H9 (cell line): ENCODE measurements around the gene SERPINB3. TPM values are rescaled to one million over a fixed set of nuclear protein-coding genes. Genes with fewer than 3 reads are reported as not detected.
A peak's percentile ranks its signal among the peaks of the same experiment; 100 is the strongest.

Experiments used
- DNase-seq: peaks from one replicate; pipeline ENCODE4 v3.0.0-alpha.2; 2017
- H2AFZ ChIP-seq: one replicate; pipeline ENCODE4 v1.6.1; 2013; ENCODE audit warnings: mild to moderate bottlenecking, low read length, control low read depth, moderate library complexity
- H2AK5ac ChIP-seq: 2 replicates; pipeline ENCODE4 v1.6.1; 2013; ENCODE audit warnings: low read length, control low read depth, mixed read lengths; ENCODE audit not compliant: insufficient read length
- H2BK120ac ChIP-seq: one replicate; pipeline ENCODE4 v1.6.1; 2013; ENCODE audit warnings: low read depth, mild to moderate bottlenecking, low read length, control low read depth, inconsistent platforms; ENCODE audit not compliant: poor library complexity, severe bottlenecking
- H2BK12ac ChIP-seq: 2 replicates; pipeline ENCODE4 v1.6.1; 2013; ENCODE audit warnings: low read length, control low read depth, mixed read lengths, low read depth; ENCODE audit not compliant: insufficient read length
- H2BK15ac ChIP-seq: 2 replicates; pipeline ENCODE4 v1.6.1; 2013; ENCODE audit warnings: low read depth, low read length, control low read depth
- H2BK20ac ChIP-seq: one replicate; pipeline ENCODE4 v1.6.1; 2013; ENCODE audit warnings: low read depth, mild to moderate bottlenecking, low read length, control low read depth, inconsistent platforms; ENCODE audit not compliant: poor library complexity, severe bottlenecking
- H2BK5ac ChIP-seq: 2 replicates; pipeline ENCODE4 v1.6.1; 2013; ENCODE audit warnings: low read length, control low read depth, mixed read lengths; ENCODE audit not compliant: insufficient read length
- H3K14ac ChIP-seq: 2 replicates; pipeline ENCODE4 v1.6.1; 2013; ENCODE audit warnings: low read length, control low read depth; ENCODE audit not compliant: insufficient read depth
- H3K18ac ChIP-seq: 2 replicates; pipeline ENCODE4 v1.6.1; 2013; ENCODE audit warnings: low read depth, mild to moderate bottlenecking, mixed read lengths, low read length, control low read depth; ENCODE audit not compliant: insufficient read length
- H3K23ac ChIP-seq: 2 replicates; pipeline ENCODE4 v1.6.1; 2013; ENCODE audit warnings: low read length, control low read depth, mixed read lengths, low read depth; ENCODE audit not compliant: insufficient read length
- H3K23me2 ChIP-seq: 2 replicates; pipeline ENCODE4 v1.6.1; 2013; ENCODE audit warnings: low read depth, mild to moderate bottlenecking, mixed read lengths, low read length, control low read depth; ENCODE audit not compliant: insufficient read length, poor library complexity, severe bottlenecking
- H3K27ac ChIP-seq: 2 replicates; pipeline ENCODE4 v1.5.1; 2013; ENCODE audit warnings: low read length, control low read depth, mixed read lengths, low read depth; ENCODE audit not compliant: insufficient read length
- H3K27me3 ChIP-seq: 2 replicates; pipeline ENCODE4 v1.6.1; 2013; ENCODE audit warnings: low read length, control low read depth, inconsistent platforms; ENCODE audit not compliant: insufficient read depth
- H3K4ac ChIP-seq: 2 replicates; pipeline ENCODE4 v1.6.1; 2013; ENCODE audit warnings: low read depth, mild to moderate bottlenecking, control low read depth, inconsistent platforms, low read length, moderate library complexity
- H3K4me1 ChIP-seq: 2 replicates; pipeline ENCODE4 v1.6.1; 2013; ENCODE audit warnings: low read length, control low read depth, inconsistent platforms; ENCODE audit not compliant: insufficient read depth
- H3K4me2 ChIP-seq: 2 replicates; pipeline ENCODE4 v1.6.1; 2013; ENCODE audit warnings: low read length, control low read depth, mixed read lengths; ENCODE audit not compliant: insufficient read length, insufficient read depth
- H3K56ac ChIP-seq: 2 replicates; pipeline ENCODE4 v1.6.1; 2013; ENCODE audit warnings: low read depth, mild to moderate bottlenecking, mixed read lengths, low read length, control low read depth; ENCODE audit not compliant: insufficient read length
- H3K79me1 ChIP-seq: 2 replicates; pipeline ENCODE4 v1.6.1; 2013; ENCODE audit warnings: low read depth, mild to moderate bottlenecking, moderate library complexity, low read length, control low read depth, inconsistent platforms; ENCODE audit not compliant: insufficient read depth, poor library complexity, severe bottlenecking
- H3K79me2 ChIP-seq: 2 replicates; pipeline ENCODE4 v1.6.1; 2013; ENCODE audit warnings: low read length, control low read depth, inconsistent platforms; ENCODE audit not compliant: insufficient read depth
- H3K9ac ChIP-seq: 2 replicates; pipeline ENCODE4 v1.6.1; 2013; ENCODE audit warnings: low read length, control low read depth, mixed read lengths; ENCODE audit not compliant: insufficient read length; ENCODE audit errors: extremely low read depth
- H3K9me3 ChIP-seq: one replicate; pipeline ENCODE4 v1.6.1; 2013; ENCODE audit warnings: low read depth, low read length, inconsistent platforms; ENCODE audit not compliant: control insufficient read depth
- H3T11ph ChIP-seq: one replicate; pipeline ENCODE4 v1.6.1; 2013; ENCODE audit warnings: mild to moderate bottlenecking, low read length, control low read depth, inconsistent platforms
- H4K20me1 ChIP-seq: one replicate; pipeline ENCODE4 v1.6.1; 2013; ENCODE audit not compliant: control insufficient read depth, insufficient read length, insufficient read depth
- H4K5ac ChIP-seq: 2 replicates; pipeline ENCODE4 v1.6.1; 2013; ENCODE audit warnings: low read depth, mild to moderate bottlenecking, mixed read lengths, low read length, control low read depth; ENCODE audit not compliant: insufficient read length
- H4K8ac ChIP-seq: replicated peaks from 2 replicates; pipeline ENCODE4 v1.6.1; 2013; ENCODE audit warnings: low read length, control low read depth, mixed read lengths, low read depth; ENCODE audit not compliant: insufficient read length
- H4K91ac ChIP-seq: 2 replicates; pipeline ENCODE4 v1.6.1; 2013; ENCODE audit warnings: low read depth, mild to moderate bottlenecking, moderate library complexity, mixed read lengths, low read length, control low read depth; ENCODE audit not compliant: insufficient read length
- H3K27ac Mint-ChIP-seq, 3 experiments: 2 replicates in 2 of 3; 3 replicates in 1 of 3; pipeline ENCODE4 v1.8.0; 2020 to 2021; ENCODE audit warnings: mixed read lengths in 3 of 3, mild to moderate bottlenecking in 1 of 3, moderate library complexity in 1 of 3
- H3K27me3 Mint-ChIP-seq: 2 replicates; pipeline ENCODE4 v1.8.0; 2021; ENCODE audit warnings: low read depth, mild to moderate bottlenecking, moderate library complexity, mixed read lengths
- H3K36me3 Mint-ChIP-seq, 3 experiments: 2 replicates in 2 of 3; 3 replicates in 1 of 3; pipeline ENCODE4 v1.8.0; 2020 to 2021; ENCODE audit warnings: low read depth in 3 of 3, mixed read lengths in 3 of 3; ENCODE audit not compliant: insufficient read depth in 1 of 3
- H3K4me1 Mint-ChIP-seq, 2 experiments: 2 replicates each; pipeline ENCODE4 v1.8.0; 2020; ENCODE audit warnings: mixed read lengths in 2 of 2
- H3K4me3 Mint-ChIP-seq, 2 experiments: 2 replicates in 1 of 2; 3 replicates in 1 of 2; pipeline ENCODE4 v1.8.0; 2020 to 2021; ENCODE audit warnings: mild to moderate bottlenecking in 2 of 2, mixed read lengths in 2 of 2, moderate library complexity in 1 of 2
- H3K9me3 Mint-ChIP-seq, 2 experiments: 2 replicates in 1 of 2; 3 replicates in 1 of 2; pipeline ENCODE4 v1.8.0; 2020; ENCODE audit warnings: mild to moderate bottlenecking in 2 of 2, mixed read lengths in 2 of 2, moderate library complexity in 1 of 2
- CTCF ChIP-seq: fragments of 200-600 bp; sonication (generic); conservative IDR thresholded peaks from 3 replicates; pipeline ENCODE4 v1.8.0; 2021; ENCODE audit warnings: antibody characterized with exemption, mild to moderate bottlenecking
- WGBS: extraction: QIAGEN DNeasy Blood & Tissue Kit; methylation state at CpG from one replicate; pipeline ENCODE4 v1.1.7; 2013; ENCODE audit warnings: missing lambda C conversion rate, low lambda C conversion rate, mixed read lengths; ENCODE audit not compliant: insufficient read length; ENCODE audit errors: extremely low coverage; 5-methylcytosine and 5-hydroxymethylcytosine counted together
- total RNA-seq: library from RNA; stranded (reverse); gene quantifications from 2 replicates; pipeline ENCODE4 v1.2.1, GENCODE V29; 2021

Gene SERPINB3
- total RNA-seq, 1 experiment from 2014 or later: 1.7 TPM

DNA sequence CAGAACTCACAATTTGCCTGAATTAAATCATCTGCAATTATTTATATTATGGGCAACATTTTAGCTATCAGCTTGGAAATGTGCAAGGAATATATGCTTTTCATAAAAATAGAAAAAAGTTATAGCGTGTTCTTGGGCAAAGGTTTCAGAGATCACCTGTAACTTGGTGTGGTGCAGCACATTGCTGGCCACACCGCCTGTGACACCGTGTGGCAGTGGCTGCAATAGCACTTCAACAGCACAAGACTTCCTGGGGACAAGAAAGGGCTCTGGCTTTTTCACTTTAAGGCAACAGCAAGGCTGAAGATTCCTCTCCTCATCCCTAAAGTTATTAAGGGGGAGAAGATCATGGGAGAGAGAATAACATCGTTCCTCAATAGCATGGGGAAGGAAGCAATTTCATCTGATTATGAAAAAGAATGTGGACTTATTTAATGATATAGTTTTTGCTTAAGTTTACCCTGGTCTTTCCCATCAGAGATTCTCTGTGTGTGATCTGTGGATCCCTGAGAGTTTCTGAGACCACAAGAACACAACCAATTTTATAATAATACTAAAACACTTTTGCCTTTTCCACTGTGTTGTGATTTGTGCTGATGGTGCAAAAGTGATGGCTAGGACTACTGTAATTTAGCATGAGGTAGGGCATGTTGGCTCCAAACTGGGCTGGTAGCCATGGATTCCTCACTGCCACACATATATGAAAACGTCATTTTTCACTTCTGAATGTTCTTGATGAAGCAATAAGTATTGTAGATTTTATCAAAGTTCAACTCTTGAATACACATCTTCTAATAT, 15.0 kb upstream of the SERPINB3 start:
- Mint-ChIP-seq H3K4me1 (peaks cover 8% of the 10 kb centered on the region in 2 experiments), H3K27me3 (no peaks in the 10 kb centered on the region), H3K27ac (peak overlapping the region in 1 of 3 experiments; percentile 15; a peak in 1 of 7 replicates), H3K4me3 (no peak overlapping the region), H3K9me3 (no peaks in the 10 kb centered on the region; a peak in 1 of 5 replicates), H3K36me3 (no peaks in the 10 kb centered on the region)
- Histone ChIP-seq H3K14ac (no peak overlapping the region), H3K27ac (no peak overlapping the region), H2AK5ac (no peak overlapping the region), H2AFZ (no peak overlapping the region), H2BK5ac (no peak overlapping the region), H3K4me1 (no peaks in the 10 kb centered on the region), H2BK12ac (no peak overlapping the region), H3T11ph (no peak overlapping the region), H3K79me2 (no peaks in the 10 kb centered on the region), H3K56ac (no peak overlapping the region), H2BK120ac (no peak overlapping the region), H4K91ac (no peak overlapping the region), H3K23me2 (no peaks in the 10 kb centered on the region), H4K20me1 (no peaks in the 10 kb centered on the region), H2BK15ac (no peak overlapping the region), H3K9me3 (no peaks in the 10 kb centered on the region), H3K4ac (no peak overlapping the region), H3K4me2 (no peak overlapping the region), H3K18ac (no peak overlapping the region), H3K9ac (no peak overlapping the region), H3K79me1 (no peaks in the 10 kb centered on the region), H2BK20ac (no peak overlapping the region), H4K5ac (no peak overlapping the region), H4K8ac (no peak overlapping the region), H3K23ac (no peak overlapping the region), H3K27me3 (no peaks in the 10 kb centered on the region)
- TF ChIP-seq CTCF: peak; percentile 69
- WGBS: no CpG with 5 or more reads among the region's 5 CpGs
- peak; percentile 59 for DNase-seq
